ENCODE measurements around the gene GJB4.

- peak; percentile 39 for TF ChIP-seq MAFK (IDR thresholded peaks at IDR 0.05; ENCODE audit: partially characterized antibody)
- no peak for TF ChIP-seq USF2 (IDR thresholded peaks at IDR 0.05)
- no peak for TF ChIP-seq POLR2A (IDR thresholded peaks at IDR 0.05; ENCODE audit: low read length)
- TF ChIP-seq CTCF (IDR thresholded peaks at IDR 0.05) = no peak
Measured at GRCh38 chr1:34750610-34751009, 8.9 kb upstream of the GJB4 start.

All from A549 (cell line).